ENCODE results near the gene CDH23. TPM values are rescaled to one million over a fixed set of nuclear protein-coding genes. Genes with fewer than 3 reads are reported as not detected.

The CDH23 gene
- total and polyA plus RNA-seq, 2 experiments from 2014 or later: 0.30 to 1.5 TPM

GRCh38 chr10:71641986-71642385, 245.3 kb downstream of the CDH23 start:
- H2AFZ ChIP-seq: no peak overlapping the region
- no peaks in the 10 kb centered on the region for H4K20me1 ChIP-seq (ENCODE audit: insufficient read depth, poor library complexity, severe bottlenecking)
- H3K27ac ChIP-seq: no peak overlapping the region
- 85% methylated on average over 5 of the region's 5 CpGs for WGBS (ENCODE audit: low lambda C conversion rate, missing lambda C conversion rate)
- DNase-seq (ENCODE audit: low spot score): no peak
- H3K9me3 ChIP-seq (ENCODE audit: low read depth): no peaks in the 10 kb centered on the region
- H3K9me2 ChIP-seq (replicated peaks; ENCODE audit: insufficient read depth): no peaks in the 10 kb centered on the region
- no peak overlapping the region for H3K4me3 ChIP-seq
- no peaks in the 10 kb centered on the region for H3K79me2 ChIP-seq
- H3K36me3 ChIP-seq (replicated peaks; ENCODE audit: insufficient read depth, low read depth): no peaks in the 10 kb centered on the region
- TF ChIP-seq EZH2phosphoT487 (IDR thresholded peaks at IDR 0.05; ENCODE audit: low read depth, severe bottlenecking, unreplicated experiment): no peak
- TF ChIP-seq CTCF (IDR thresholded peaks at IDR 0.05; ENCODE audit: poor library complexity): no peak
- no peak for TF ChIP-seq EZH2 (IDR thresholded peaks at IDR 0.05; ENCODE audit: borderline replicate concordance)
- peaks cover 18% of the 10 kb centered on the region for H3K4me1 ChIP-seq (ENCODE audit: insufficient read depth)
- H3K27me3 ChIP-seq: no peaks in the 10 kb centered on the region
- H3K4me2 ChIP-seq: no peak overlapping the region

GRCh38 chr10:71643904-71644303, 247.2 kb downstream of the CDH23 start:
- TF ChIP-seq CTCF (IDR thresholded peaks at IDR 0.05; ENCODE audit: poor library complexity) (no peak), EZH2 (IDR thresholded peaks at IDR 0.05; ENCODE audit: borderline replicate concordance) (no peak), EZH2phosphoT487 (IDR thresholded peaks at IDR 0.05; ENCODE audit: low read depth, severe bottlenecking, unreplicated experiment) (no peak)
- no peak overlapping the region for H3K4me2 ChIP-seq
- no peaks in the 10 kb centered on the region for H3K9me3 ChIP-seq (ENCODE audit: low read depth)
- H3K27me3 ChIP-seq: no peaks in the 10 kb centered on the region
- H3K9me2 ChIP-seq (replicated peaks; ENCODE audit: insufficient read depth): no peaks in the 10 kb centered on the region
- no peaks in the 10 kb centered on the region for H4K20me1 ChIP-seq (ENCODE audit: insufficient read depth, poor library complexity, severe bottlenecking)
- H3K27ac ChIP-seq: no peak overlapping the region
- no peaks in the 10 kb centered on the region for H3K36me3 ChIP-seq (replicated peaks; ENCODE audit: insufficient read depth, low read depth)
- peaks cover 15% of the 10 kb centered on the region for H3K4me1 ChIP-seq (ENCODE audit: insufficient read depth)
- H2AFZ ChIP-seq: no peak overlapping the region
- H3K79me2 ChIP-seq: no peaks in the 10 kb centered on the region
- no peak for DNase-seq (ENCODE audit: low spot score)
- WGBS (ENCODE audit: low lambda C conversion rate, missing lambda C conversion rate): 84% methylated on average over 6 of the region's 6 CpGs
- H3K4me3 ChIP-seq: no peak overlapping the region

DNA sequence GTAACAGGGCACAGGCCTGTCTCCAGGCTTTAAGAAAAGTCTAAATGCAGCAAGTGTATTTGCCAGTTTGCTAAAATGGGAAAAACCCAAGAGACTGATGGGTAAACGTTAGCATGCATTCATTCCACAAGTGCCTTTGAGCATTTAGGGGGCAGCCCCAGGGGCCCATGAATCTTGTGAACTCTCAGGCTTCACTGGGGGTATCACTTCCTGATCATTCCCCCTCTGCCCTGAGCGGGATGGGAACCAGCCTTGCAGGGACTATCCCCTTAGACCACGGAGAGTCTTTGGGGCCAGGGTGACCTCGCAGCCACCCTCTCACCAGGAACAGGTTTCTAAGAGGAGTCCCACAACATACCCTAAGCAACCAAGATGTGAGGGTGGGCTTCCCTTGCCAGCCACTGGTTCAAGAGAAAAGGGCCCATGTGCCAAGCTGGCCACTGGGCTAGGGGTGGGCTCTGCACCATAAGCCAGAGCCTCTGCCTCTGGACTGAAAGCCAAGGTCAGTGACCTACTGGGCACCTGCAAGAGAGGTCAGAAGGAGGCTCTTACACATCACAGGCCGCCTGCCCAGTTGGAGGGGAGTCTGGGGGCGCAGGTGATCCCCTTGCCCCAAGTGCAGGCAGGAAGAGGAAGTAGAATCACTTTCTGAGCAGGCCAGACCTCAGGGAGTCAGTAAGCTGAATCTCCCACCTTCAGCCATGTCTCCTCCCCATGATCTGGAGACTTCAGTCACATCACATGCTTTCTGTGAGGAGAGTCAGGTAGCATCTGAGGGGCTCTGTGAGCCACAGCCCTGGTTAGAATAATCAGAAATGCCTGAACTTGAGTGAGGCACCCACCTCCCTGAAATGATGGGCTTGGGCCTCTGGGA, 247.8 kb downstream of the CDH23 start:
- Histone ChIP-seq H3K36me3 (replicated peaks; ENCODE audit: insufficient read depth, low read depth) (no peaks in the 10 kb centered on the region), H3K4me3 (no peak overlapping the region), H3K9me3 (ENCODE audit: low read depth) (no peaks in the 10 kb centered on the region), H3K4me1 (ENCODE audit: insufficient read depth) (peaks cover 9% of the 10 kb centered on the region), H3K9me2 (replicated peaks; ENCODE audit: insufficient read depth) (no peaks in the 10 kb centered on the region), H2AFZ (no peak overlapping the region), H3K4me2 (no peak overlapping the region), H3K27ac (no peak overlapping the region), H4K20me1 (ENCODE audit: insufficient read depth, poor library complexity, severe bottlenecking) (no peaks in the 10 kb centered on the region), H3K27me3 (no peaks in the 10 kb centered on the region), H3K79me2 (no peaks in the 10 kb centered on the region)
- TF ChIP-seq EZH2phosphoT487 (IDR thresholded peaks at IDR 0.05; ENCODE audit: low read depth, severe bottlenecking, unreplicated experiment): no peak
- TF ChIP-seq CTCF (IDR thresholded peaks at IDR 0.05; ENCODE audit: poor library complexity): no peak
- no peak for TF ChIP-seq EZH2 (IDR thresholded peaks at IDR 0.05; ENCODE audit: borderline replicate concordance)
- WGBS (ENCODE audit: low lambda C conversion rate, missing lambda C conversion rate): 84% methylated on average over 6 of the region's 6 CpGs
- no peak for DNase-seq (ENCODE audit: low spot score)
